Esophagus (tissue), 2 donors: ENCODE measurements around the gene TRIM15. TPM values are rescaled to one million over a fixed set of nuclear protein-coding genes. Genes with fewer than 3 reads are reported as not detected.
"Not testable (repeated sequence)": the region's sequence is repeated elsewhere in the genome, so short reads cannot be mapped to it uniquely, and the experiment has no call there.

Experiments used
- H3K27ac ChIP-seq, 2 donors: one replicate each; pipeline ENCODE4 v1.5.1; 2013; ENCODE audit warnings: low read depth in 2 of 2, mild to moderate bottlenecking in 2 of 2, inconsistent platforms in 1 of 2, low read length in 1 of 2, moderate library complexity in 1 of 2
- H3K27me3 ChIP-seq, 2 donors: one replicate each; pipeline ENCODE4 v1.6.1; 2013; ENCODE audit warnings: low read length in 2 of 2, control low read depth in 1 of 2, mild to moderate bottlenecking in 1 of 2; ENCODE audit not compliant: insufficient read depth in 2 of 2, control insufficient read depth in 1 of 2
- H3K36me3 ChIP-seq, 2 donors: one replicate each; pipeline ENCODE4 v1.6.1; 2013; ENCODE audit warnings: low read length in 1 of 2; ENCODE audit not compliant: control insufficient read depth in 2 of 2, insufficient read depth in 2 of 2
- H3K4me1 ChIP-seq, 2 donors: one replicate each; pipeline ENCODE4 v1.6.1; 2013; ENCODE audit warnings: low read length in 1 of 2; ENCODE audit not compliant: control insufficient read depth in 2 of 2, insufficient read depth in 2 of 2
- H3K4me3 ChIP-seq, 2 donors: one replicate each; pipeline ENCODE4 v1.5.1; 2013; ENCODE audit warnings: low read length in 2 of 2, mild to moderate bottlenecking in 2 of 2, low read depth in 1 of 2, moderate library complexity in 1 of 2
- H3K9me3 ChIP-seq, 2 donors: one replicate each; pipeline ENCODE4 v1.6.1; 2013; ENCODE audit warnings: mild to moderate bottlenecking in 2 of 2, low read depth in 1 of 2, low read length in 1 of 2, moderate library complexity in 1 of 2; ENCODE audit not compliant: control insufficient read depth in 2 of 2, insufficient read depth in 1 of 2
- WGBS, 2 donors: extraction: QIAGEN DNeasy Blood & Tissue Kit; methylation state at CpG; one replicate each; pipeline ENCODE4 v1.1.7; 2013; 5-methylcytosine and 5-hydroxymethylcytosine counted together
- polyA plus RNA-seq, 2 donors: library from polyadenylated mRNA; stranded (reverse); fragments of 200-250 nt; gene quantifications; one replicate each; pipeline ENCODE4 v1.2.3, GENCODE V29; 2013
- donor health status: healthy with polysubstance abuse.
- donor health status: Bipolar disorder and iron deficiency.

The TRIM15 gene
- polyA plus RNA-seq, 2 donors = not detected

DNA sequence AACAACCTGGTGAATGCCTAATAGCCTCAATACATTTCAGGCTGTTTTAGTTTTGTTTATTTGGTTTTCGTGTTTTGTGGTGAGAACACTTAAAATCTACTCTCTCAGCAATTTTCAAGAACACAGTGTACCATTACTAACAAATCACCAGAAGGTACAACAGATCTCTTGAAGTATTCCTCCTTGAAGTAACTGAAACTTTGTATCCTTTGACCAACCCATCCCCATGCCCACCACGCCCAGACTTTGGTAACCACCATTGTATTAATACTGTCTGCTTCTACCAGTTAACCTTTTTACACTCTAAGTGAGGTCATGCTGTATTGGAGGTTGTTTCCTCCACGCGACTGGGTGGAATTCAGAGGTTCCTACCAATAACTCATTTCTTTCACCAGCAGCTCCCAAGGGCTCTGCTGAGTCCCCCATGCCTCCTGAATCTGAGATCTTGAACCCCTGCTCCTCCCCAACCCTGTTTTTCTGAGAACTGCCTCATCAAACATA lies 33.1 kb upstream of the TRIM15 start:
- Histone ChIP-seq H3K4me1 (peaks cover 0 to 2% of the 10 kb centered on the region in 2 donors), H3K36me3 (no peaks in the 10 kb centered on the region), H3K27ac (no peak overlapping the region), H3K4me3 (no peak overlapping the region), H3K27me3 (peaks cover 0 to 4% of the 10 kb centered on the region in 2 donors), H3K9me3 (no peaks in the 10 kb centered on the region)
- 61 to 67% methylated on average over 4 of the region's 4 CpGs for WGBS, 2 donors

- peaks cover 0 to 4% of the 10 kb centered on the region in 2 donors for H3K27me3 ChIP-seq
- peaks cover 0 to 2% of the 10 kb centered on the region in 2 donors for H3K4me1 ChIP-seq
Measured at GRCh38 chr6:30130887-30131862, 32.2 kb upstream of the TRIM15 start.

DNA sequence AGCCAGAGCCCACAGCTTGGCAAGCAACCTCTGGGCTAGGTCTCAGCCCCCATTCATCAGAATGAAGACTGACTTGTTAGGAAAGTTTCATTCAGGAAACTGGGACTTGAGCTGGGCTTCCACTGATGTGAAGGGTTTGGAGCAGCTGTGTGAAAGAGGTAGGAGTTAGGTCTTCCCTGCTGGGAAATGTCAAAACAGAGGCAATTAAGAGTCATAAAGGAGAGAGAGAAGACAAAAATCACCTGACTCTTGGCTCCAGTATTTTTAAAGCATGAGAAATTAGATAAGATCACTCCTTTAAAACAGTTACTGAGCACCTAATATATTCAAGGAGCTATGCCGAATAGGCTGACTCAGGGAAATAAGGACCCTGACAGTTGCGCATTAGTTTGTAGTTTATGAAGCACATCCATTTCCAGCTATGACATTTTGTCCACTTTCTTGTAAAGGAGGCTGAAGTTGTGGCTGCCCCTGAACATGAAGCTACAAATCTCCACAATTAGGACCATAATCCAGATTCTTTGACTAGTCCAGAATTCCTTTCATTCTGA lies 31.3 kb upstream of the TRIM15 start:
- Histone ChIP-seq H3K4me1 (peaks cover 0 to 2% of the 10 kb centered on the region in 2 donors), H3K27ac (no peak overlapping the region), H3K27me3 (peaks cover 0 to 4% of the 10 kb centered on the region in 2 donors), H3K36me3 (no peaks in the 10 kb centered on the region), H3K4me3 (no peak overlapping the region), H3K9me3 (no peaks in the 10 kb centered on the region)
- 81 to 89% methylated on average over 2 of the region's 2 CpGs for WGBS, 2 donors

More at GRCh38 chr6:30130887-30131862, 32.2 kb upstream of the TRIM15 start:
- Histone ChIP-seq H3K4me3 (no peak overlapping the region), H3K36me3 (no peaks in the 10 kb centered on the region), H3K27ac (no peak overlapping the region), H3K9me3 (no peaks in the 10 kb centered on the region)
- WGBS, 2 donors = 25 to 32% methylated on average over 16 of the region's 16 CpGs

DNA sequence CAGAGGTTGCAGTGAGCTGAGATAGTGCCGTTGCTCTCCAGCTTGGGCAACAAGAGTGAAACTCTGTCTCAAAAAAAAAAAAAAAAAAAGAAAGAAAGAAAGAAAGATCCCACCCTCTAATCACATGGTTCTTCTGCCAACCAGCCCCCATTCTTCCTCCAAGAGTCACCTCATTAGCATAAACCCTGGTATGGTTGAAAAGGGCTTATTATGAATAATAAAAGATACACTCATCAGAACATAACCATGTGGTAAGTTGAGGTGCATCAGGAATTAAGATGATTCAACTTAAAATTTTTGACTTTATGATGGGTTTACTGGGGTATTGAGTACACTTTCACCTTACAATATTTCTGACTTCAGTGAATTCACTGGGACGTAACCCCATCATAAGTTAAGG lies 28.2 kb upstream of the TRIM15 start:
- peaks cover 0 to 3% of the 10 kb centered on the region in 2 donors for H3K27me3 ChIP-seq
- WGBS, 2 donors = 83 to 88% methylated on average over 2 of the region's 2 CpGs
- H3K9me3 ChIP-seq = no peaks in the 10 kb centered on the region
- H3K4me3 ChIP-seq = no peak overlapping the region
- no peaks in the 10 kb centered on the region for H3K4me1 ChIP-seq
- H3K27ac ChIP-seq = no peak overlapping the region
- no peaks in the 10 kb centered on the region for H3K36me3 ChIP-seq

- Histone ChIP-seq H3K27ac (no peak within 1 kb of the TSS), H3K27me3 (peaks cover 0 to 3% of the 10 kb centered on the region in 2 donors)
- WGBS, 2 donors = 48 to 69% methylated on average over 4 of the region's 4 CpGs
Measured at GRCh38 chr6:30135757-30136156, 27.6 kb upstream of the TRIM15 start, which contains the start of gene TRIM40. TRIM40 (plus strand) TSS chr6:30136140; CDS start chr6:30137037, 897 bp downstream.

DNA sequence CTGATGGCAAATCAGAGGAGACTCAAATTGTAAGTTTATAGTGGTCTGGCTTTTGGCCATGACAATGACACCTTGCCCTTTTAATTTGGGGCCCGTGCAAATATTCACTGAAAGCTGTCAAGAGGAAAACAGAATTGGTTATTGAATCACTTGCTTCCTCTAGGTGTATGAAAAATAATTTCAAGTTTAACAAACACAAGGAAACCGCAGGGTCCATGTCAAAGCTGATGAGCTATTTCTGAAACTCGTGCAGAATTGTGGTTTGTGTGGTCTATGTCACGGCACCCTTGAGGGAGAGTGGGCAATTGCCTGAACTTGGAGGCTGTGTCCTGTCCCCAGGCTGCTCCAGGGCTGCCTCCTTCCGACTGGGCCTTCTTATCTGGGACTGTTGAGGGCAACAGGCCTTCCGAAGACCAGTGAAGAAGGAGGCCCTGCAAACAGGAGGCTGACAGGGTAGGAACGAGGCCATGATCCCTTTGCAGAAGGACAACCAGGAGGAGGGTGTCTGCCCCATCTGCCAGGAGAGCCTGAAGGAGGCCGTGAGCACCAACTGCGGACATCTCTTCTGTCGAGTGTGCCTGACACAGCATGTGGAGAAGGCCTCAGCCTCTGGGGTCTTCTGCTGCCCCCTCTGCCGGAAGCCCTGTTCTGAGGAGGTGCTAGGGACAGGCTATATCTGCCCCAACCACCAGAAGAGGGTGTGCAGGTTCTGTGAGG lies 26.6 kb upstream of the TRIM15 start:
- Histone ChIP-seq H3K4me3 (no peak overlapping the region), H3K9me3 (no peaks in the 10 kb centered on the region), H3K27me3 (peaks cover 0 to 3% of the 10 kb centered on the region in 2 donors), H3K36me3 (no peaks in the 10 kb centered on the region), H3K27ac (no peak overlapping the region), H3K4me1 (no peaks in the 10 kb centered on the region)
- 73 to 76% methylated on average over 11 of the region's 11 CpGs for whole genome bisulfite sequencing, 2 donors

More at GRCh38 chr6:30135757-30136156, 27.6 kb upstream of the TRIM15 start, which contains the start of gene TRIM40:
- no peak within 1 kb of the TSS for H3K4me3 ChIP-seq
- H3K36me3 ChIP-seq = no peaks in the 10 kb centered on the region
- H3K4me1 ChIP-seq = no peaks in the 10 kb centered on the region
- H3K9me3 ChIP-seq = no peaks in the 10 kb centered on the region

DNA sequence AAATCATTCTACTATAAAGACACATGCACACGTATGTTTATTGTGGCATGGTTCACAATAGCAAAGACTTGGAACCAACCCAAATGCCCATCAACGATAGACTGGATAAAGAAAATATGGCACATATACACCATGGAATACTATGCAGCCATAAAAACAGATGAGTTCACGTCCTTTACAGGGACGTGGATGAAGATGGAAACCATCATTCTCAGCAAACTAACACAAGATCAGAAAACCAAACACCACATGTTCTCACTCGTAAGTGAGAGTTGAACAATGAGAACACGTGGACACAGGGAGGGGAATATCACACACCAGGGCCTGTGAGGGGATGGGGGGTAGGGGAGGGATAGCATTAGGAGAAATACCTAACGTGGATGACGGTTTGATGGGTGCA lies 23.1 kb upstream of the TRIM15 start:
- WGBS, 2 donors = 82% methylated on average over 8 of the region's 8 CpGs
- H3K4me1 ChIP-seq, H3K9me3 ChIP-seq, H3K4me3 ChIP-seq, H3K36me3 ChIP-seq, H3K27me3 ChIP-seq, H3K27ac ChIP-seq: not testable (repeated sequence)

DNA sequence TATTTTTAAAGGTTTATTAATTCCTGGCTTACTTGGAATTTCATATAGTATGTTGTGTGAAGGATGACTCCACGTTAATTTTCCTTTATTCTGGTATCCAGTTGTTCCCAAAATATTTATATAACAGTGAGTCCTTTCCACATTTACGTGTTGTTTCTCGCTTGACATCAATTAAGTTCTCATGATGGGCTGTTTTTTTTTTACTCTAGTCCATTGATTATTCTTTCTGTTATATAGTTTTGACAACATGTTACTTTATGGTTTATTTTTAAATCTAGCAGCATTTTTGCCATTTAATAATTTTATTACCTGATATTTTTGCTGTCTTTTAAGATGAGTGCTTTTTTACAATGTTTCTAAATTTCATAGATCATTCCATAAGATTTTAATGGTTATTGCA lies 20.7 kb upstream of the TRIM15 start:
- no peak overlapping the region for H3K4me3 ChIP-seq
- H3K9me3 ChIP-seq = no peaks in the 10 kb centered on the region
- H3K4me1 ChIP-seq = no peaks in the 10 kb centered on the region
- H3K27ac ChIP-seq = no peak overlapping the region
- H3K36me3 ChIP-seq = no peaks in the 10 kb centered on the region
- peaks cover 0 to 3% of the 10 kb centered on the region in 2 donors for H3K27me3 ChIP-seq
- WGBS, 2 donors = 58 to 66% methylated on average over 3 of the region's 3 CpGs

DNA sequence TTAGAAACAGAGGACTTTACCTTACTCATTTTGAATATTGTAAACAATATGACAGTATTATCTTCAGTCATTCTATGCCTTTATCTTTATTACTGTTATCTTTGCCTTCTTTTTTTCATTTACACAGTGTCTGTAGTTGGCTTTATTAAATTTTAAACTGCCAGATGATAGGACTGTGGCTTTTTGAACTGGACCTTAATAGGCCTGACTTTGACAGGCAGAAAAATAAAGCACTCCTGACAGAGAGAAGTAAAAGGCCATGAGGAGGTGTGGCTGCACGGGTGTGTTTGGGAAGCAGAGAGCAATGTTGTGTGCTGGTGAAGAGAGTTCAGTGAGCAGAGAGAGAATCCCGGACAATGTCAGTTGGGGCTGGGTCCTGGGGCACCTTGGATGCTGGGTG lies 19.6 kb upstream of the TRIM15 start:
- Histone ChIP-seq H3K36me3 (no peaks in the 10 kb centered on the region), H3K9me3 (no peaks in the 10 kb centered on the region), H3K27me3 (peaks cover 0 to under 1% of the 10 kb centered on the region in 2 donors), H3K27ac (no peak overlapping the region), H3K4me1 (no peaks in the 10 kb centered on the region), H3K4me3 (no peak overlapping the region)
- 48 to 52% methylated on average over 2 of the region's 2 CpGs for WGBS, 2 donors
